NCI-H2029 treated with DMSO at 0.1 percent for 48 hours (cell line): Measurements from ENCODE around the gene PURB.
A peak's percentile ranks its signal among the peaks of the same experiment; 100 is the strongest.
"Not testable (repeated sequence)": the region's sequence is repeated elsewhere in the genome, so short reads cannot be mapped to it uniquely, and the experiment has no call there.

Experiments
- DNase-seq: peaks from one replicate; lab custom pipeline; 2025; lab: John Stamatoyannopoulos, UW

Gene PURB

GRCh38 chr7:44852590-44852989 is 32.7 kb downstream of the PURB start:
- no peak for DNase-seq

GRCh38 chr7:44849885-44850544 is 35.3 kb downstream of the PURB start:
- no peak for DNase-seq

GRCh38 chr7:44849259-44849884 is 36.0 kb downstream of the PURB start:
- peak; percentile 30 for DNase-seq

- DNase-seq: peak; percentile 97
Measured at GRCh38 chr7:44847920-44848634, 37.3 kb downstream of the PURB start, which contains the start of gene H2AZ2. Gene H2AZ2 (minus strand): TSS chr7:44848087. CDS start chr7:44847971, 116 bp downstream.

- no peak for DNase-seq
Measured at GRCh38 chr7:44847509-44847919, 37.8 kb downstream of the PURB start.

GRCh38 chr7:44846816-44847508 is 38.4 kb downstream of the PURB start:
- no peak for DNase-seq

GRCh38 chr7:44846390-44846789 is 38.9 kb downstream of the PURB start:
- DNase-seq: not testable (repeated sequence)

GRCh38 chr7:44845451-44845850 is 39.9 kb downstream of the PURB start:
- DNase-seq: no peak

- not testable (repeated sequence) for DNase-seq
Measured at GRCh38 chr7:44843440-44843839, 41.9 kb downstream of the PURB start.

- DNase-seq: not testable (repeated sequence)
Measured at GRCh38 chr7:44842675-44843074, 42.7 kb downstream of the PURB start.

GRCh38 chr7:44838751-44839150 is 46.6 kb downstream of the PURB start:
- no peak for DNase-seq

- DNase-seq: no peak
Measured at GRCh38 chr7:44827567-44827966, 57.8 kb downstream of the PURB start.
